GM19372 (cell line): ENCODE results near the gene CCNT1.
"Not testable (repeated sequence)": the region's sequence is repeated elsewhere in the genome, so short reads cannot be mapped to it uniquely, and the experiment has no call there.

ENCODE experiments used
- ATAC-seq: cut with Tn5 transposase; IDR thresholded peaks from one replicate; pipeline ENCODE4 v1.9.1; 2021; ENCODE audit warnings: mild to moderate bottlenecking, low read depth, moderate library complexity; ENCODE audit not compliant: unreplicated experiment

CCNT1 gene

GRCh38 chr12:48693572-48693971 lies 22.9 kb downstream of the CCNT1 start:
- no peak for ATAC-seq

DNA sequence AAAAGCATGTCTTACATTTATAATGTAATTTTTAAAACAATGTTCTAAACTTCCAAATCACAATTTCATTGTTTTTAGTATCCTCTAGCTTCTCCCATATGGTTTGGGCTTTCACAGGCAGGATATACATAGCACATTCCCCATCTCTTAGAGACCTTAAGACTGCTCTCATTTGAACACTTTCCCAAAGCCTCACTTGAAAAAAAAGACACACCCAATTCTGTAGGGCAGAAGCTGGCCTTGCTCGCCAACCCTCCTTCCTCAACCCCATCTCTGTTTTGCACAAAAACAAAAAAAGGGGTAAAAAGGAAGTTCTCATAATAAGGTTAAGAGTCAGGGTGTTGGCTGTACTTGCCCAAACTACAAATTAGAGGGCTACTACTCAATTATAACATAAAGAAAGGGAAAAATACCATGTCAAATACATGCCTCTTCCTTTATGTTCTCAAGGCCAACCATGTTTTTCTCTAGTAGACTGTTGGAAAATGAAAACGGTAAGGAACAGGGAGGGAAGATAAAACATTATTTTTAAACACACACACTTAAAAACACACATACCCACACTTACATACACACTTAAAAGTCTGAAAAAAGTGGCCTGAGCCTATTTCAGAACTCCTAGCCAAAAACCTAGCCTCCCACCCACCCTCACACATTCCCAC lies 24.6 kb downstream of the CCNT1 start:
- ATAC-seq = no peak

- ATAC-seq = no peak
Observed at GRCh38 chr12:48690990-48691389, 25.5 kb downstream of the CCNT1 start.

DNA sequence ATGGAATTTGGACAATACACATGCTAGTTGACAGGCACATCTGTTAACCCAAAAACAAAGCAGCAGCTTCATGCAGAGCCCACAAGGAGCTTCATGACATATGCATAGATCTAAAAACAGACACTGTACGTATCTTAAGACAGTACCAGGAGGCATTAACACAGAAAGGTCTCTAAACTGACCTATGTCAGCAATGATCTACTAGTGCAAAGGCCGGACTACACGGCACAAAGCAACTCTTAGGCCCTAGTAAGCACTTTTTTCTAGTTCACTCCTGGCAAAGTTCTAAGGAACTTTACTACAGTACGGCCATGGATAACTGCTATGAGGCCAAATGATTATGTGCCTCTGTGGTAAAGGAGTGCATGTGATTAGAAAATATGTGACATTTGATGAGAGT lies 26.1 kb downstream of the CCNT1 start:
- no peak for ATAC-seq

DNA sequence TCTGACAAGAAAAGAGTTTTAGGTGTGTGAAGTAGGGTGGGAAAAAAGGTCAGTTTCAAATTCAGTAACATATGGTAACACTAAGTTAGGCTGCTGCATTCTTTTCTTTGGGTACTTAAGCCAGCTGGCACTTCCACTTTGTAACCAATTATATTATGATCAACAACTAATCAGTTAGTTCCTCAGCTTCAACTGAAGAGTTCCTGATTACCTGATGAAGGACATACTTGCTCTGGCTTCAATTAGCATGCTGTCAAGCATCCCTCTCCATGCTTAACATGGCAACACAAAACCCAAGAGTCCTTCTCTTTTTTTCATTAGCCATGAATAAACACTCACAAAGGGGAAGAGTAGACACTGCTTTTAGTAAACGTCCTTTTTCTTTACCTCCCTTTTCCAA lies 27.7 kb downstream of the CCNT1 start:
- no peak for ATAC-seq

DNA sequence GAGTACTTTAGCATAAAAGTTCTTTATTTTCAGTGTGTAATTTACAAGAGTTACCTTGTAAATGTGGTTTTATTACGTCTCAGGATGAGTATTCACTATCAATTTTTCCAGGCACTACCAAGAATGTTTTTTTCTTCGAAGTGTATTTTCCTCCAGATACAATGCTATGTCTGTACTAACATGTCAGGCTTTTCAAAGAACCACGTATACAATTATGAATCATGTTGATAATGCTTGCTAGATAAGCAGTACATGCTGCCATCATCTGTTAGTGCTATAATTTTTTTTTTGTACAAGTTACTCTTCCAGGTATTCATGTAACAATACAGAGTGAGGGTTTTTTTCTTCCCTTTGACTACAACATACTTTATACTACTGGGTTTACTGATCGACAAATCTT lies 28.9 kb downstream of the CCNT1 start:
- no peak for ATAC-seq

GRCh38 chr12:48686615-48687334 lies 29.7 kb downstream of the CCNT1 start:
- ATAC-seq = no peak

DNA sequence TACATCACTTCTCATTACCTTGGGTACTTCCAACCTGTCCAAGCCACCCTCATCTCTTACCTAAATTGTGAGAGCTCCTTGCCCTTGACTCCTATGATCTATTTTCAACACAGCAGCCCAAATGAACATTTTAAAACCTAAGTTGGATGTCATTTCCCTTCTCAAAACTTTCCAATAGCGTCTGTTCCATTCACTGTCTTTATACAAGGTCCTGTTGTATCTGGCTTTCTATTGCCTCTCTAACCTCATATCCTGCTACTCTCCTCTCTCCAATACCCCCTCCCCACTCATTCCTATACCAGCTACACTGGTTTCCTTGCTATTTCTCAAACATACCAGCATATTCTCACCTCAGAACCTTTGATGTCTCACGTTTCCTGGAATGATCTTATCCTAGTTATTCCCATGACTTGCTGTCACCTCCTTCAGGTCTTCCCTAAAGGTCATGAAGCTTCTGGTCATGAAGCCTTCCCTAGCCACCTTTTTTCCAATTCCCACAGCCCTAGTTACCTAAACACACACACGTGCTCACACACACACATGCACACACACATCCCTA lies 30.4 kb downstream of the CCNT1 start:
- ATAC-seq = no peak

DNA sequence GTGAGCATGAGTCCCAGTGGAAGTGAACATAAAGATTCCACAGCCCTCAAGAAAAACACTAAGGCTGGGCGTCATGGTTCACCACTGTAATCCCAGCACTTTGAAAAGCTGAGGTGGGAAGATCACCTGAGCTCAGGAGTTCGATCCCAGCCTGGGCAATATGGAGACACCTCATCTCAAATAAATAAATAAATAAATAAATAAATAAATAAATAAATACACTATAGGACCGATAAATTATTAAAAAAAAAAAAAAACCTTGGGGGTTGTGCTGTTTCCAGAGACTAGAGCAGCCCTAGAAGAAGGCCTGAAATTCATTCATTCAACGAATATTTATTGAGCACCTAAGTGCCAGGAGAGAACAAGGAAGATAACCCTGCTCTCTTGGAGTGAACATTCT lies 33.0 kb downstream of the CCNT1 start:
- no peak for ATAC-seq

GRCh38 chr12:48682927-48683326 lies 33.6 kb downstream of the CCNT1 start:
- ATAC-seq = no peak

DNA sequence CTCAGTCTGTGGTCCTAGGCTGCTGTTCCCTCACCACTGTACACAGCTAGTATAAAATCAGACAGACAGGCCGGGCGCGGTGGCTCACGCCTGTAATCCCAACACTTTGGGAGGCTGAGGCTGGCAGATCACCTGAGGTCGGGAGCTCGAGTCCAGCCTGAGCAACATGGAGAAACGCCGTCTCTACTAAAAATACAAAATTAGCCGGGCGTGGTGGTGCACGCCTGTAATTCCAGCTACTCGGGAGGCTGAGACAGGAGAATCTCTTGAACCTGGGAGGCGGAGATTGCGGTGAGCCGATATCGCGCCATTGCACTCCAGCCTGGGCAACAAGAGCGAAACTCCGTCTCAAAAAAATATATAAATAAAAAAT lies 34.0 kb downstream of the CCNT1 start:
- ATAC-seq = not testable (repeated sequence)

GRCh38 chr12:48681710-48682532 lies 34.6 kb downstream of the CCNT1 start, which contains the start of gene KANSL2:
KANSL2 (minus strand) TSS chr12:48682238; CDS start chr12:48681632, 606 bp downstream.
- peak; percentile 99 for ATAC-seq

DNA sequence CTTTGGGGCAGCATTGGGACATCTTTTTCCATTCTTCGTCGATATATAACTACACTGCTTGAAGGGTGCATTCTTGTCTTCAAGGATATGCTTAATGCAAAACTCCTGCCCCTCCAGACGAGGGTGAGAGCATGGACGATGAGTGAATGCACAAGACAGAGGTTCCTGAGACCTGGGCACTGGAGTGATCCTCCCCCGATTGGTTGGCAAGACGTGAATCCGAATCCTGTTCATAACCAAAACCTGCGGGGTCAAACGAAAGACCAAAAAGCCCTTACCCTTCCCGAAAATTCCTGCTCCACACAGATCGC lies 35.2 kb downstream of the CCNT1 start:
- no peak for ATAC-seq

DNA sequence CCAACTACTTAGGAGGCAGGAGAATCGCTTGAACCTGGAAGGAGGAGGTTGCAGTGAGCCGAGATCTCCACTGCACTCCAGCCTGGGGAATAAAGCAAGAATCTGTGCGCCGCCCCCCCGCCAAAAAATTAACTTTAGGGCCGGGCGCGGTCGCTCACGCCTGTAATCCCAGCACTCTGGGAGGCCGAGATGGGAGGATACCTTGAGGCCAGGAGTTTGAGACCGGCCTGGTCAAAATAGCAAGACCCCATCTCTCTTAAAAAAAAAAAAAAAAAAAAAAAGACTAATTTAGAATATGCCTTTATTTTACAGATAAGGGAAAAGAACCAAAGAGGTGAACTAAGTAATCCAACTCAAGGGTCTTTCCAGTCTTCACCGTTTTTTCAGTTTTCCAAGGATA lies 35.6 kb downstream of the CCNT1 start:
- no peak for ATAC-seq

DNA sequence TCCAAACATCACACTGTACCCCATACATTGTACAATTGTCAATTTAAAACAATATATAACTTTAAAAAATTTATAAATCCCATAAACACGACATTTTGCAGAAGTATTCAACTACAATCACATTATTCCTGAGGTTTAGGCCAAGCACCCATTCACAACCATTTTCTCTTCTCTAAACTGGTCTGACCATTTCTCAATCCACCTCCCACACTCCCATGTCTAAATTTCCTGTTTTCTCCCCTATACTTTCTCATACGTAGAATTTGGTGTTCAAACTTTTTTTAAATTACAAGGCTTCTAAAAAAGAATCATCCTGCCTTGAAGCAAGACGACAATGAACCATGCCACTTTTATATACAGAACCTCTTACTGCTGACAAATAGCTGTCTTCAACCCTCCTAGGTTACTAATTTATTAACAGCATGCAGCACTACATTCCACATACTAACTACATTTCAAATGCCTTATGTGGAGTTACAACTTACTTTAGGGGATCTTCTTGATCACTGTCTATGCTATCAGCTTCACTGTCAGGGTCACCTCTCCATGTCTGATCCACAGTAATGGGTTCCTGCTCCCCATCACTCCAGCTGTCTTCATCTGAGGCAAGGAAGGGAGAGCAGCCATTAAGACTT lies 37.8 kb downstream of the CCNT1 start:
- ATAC-seq = no peak

DNA sequence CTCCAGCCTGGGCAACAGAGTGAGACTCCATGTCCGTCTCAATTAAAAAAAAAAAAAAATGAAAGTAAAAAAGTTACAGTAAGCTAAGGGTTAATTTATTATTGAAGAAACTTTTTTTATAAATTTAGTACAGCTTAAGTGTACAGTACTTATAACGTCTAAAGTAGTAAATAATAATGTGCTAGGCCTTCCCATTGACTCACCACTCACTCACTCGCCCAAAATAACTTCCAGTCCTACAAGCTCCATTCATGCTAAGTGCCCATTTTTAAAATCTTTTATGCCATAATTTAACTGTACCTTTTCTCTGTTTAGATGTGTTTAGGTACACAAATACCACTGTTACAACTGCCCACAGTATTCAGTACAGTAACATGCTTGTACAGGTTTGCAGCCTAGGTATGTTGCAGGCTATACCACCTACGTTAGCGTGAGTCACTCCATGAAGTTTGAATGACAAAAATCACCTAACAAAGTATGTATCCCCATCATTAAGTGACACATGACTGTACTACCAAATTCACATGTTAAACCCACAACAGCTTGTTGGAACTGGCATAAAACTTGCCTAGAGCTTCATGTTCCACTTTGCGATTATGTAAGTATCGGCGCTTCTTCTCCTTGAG lies 45.2 kb downstream of the CCNT1 start:
- no peak for ATAC-seq

DNA sequence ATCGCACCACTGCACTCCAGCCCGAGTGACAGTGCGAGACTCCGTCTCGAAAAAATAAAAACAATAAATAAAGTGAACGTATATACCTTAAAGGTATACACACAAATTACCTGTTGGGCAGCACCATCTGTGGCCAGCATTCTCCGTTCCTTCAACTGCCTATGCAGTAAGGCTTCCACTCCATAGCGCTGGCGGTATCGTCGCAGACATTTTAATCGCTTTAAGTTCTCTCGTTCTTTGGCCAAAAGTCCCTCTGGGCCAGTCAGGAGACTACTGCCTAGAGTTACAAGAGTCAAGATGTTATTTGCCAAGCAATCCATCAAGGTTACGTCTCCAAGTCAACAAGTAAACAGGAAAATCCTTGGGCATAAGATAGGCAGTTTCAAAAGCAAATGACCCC lies 47.5 kb downstream of the CCNT1 start:
- ATAC-seq = no peak

DNA sequence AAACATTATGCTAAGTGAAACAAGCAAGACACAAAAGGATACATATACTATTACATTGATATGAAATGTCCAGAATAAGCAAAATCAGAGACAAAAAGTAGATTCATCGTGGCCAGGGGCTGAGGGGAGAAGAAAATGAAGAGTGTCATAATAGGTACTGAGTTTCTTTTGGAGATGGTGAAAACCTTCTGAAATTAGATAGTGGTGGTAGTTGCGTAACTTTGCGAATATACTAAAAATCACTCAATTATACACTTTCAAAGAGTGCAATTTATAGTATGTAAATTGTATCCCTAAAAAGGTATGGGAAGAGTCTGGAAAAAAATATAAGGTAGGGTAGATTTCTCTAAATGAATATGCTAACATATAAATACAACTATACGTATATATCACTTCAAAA lies 56.6 kb downstream of the CCNT1 start:
- no peak for ATAC-seq

- ATAC-seq = no peak
Observed at GRCh38 chr12:48651681-48652080, 64.8 kb downstream of the CCNT1 start.

DNA sequence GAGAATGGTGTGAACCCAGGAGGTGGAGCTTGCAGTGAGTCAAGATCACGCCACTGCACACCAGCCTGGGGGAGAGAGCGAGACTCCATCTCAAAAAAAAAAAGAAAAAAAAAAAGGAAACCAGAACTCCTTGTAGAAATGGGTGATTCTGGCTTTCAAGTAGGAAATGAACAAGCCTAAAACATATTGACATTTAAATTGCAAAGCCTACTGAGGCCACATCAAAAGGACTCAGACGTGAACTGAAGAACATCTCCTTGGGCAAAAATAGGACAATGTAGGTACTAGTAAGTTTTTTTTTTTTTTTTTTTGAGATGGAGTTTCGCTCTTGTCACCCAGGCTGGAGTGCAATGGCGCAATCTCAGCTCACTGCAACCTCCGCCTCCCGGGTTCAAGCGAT lies 71.2 kb downstream of the CCNT1 start:
- ATAC-seq = not testable (repeated sequence)
